ACHN (cell line): ENCODE data around the gene MSANTD2.

Experiments used
- DNase-seq: peaks from one replicate; pipeline ENCODE4 v3.0.0-alpha.2; 2015
- in situ Hi-C: cut with HindIII; loops from 2 replicates; pipeline ENCODE4 v1.10.0; 2017; ENCODE audit warnings: low sequenced_read_pairs, low pct_ligation_motif_present, low pct_unique_long_range_greater_than_20kb

MSANTD2 gene

DNA sequence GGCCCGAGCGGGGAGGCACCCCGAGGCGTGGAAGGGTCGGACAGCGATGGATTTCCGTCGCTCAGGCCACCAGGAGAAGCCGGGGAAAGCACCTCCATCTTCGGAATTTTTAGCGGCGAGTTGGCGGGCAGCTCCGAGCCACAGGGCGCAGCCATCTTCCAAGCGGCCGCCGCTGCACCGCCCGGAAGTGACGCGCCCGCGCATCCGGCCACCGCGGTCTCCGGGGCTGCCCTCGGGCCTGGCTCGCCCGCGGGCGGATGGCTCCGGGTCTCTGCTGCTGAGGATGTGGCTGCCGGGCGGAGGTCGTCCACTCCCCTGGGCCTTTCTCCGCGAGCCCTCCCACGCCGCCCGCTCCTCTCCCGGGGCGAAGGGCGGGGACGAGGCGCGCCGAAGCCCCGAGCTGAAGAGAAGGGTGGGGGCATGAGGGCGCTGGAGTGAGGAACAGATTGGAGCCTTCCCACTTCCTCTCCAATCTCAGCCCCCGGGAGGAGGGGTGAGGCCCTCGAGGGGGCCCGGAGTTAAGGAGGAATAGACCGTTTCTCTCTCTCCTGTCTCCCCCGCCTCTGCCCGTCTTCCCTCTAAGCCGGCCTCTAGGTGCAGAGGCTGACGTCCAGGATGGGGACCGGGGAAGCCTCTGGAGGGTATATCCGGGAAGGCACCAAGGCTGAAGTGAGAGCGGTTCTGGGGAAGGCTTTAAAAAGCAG lies at the start of gene MSANTD2:
MSANTD2 (minus strand) TSS at position 181 of the 704 bp plus-strand sequence; CDS start at position 155, 26 bp downstream.
- in situ Hi-C loops = no loop called here
- peak; percentile 81 for DNase-seq

DNA sequence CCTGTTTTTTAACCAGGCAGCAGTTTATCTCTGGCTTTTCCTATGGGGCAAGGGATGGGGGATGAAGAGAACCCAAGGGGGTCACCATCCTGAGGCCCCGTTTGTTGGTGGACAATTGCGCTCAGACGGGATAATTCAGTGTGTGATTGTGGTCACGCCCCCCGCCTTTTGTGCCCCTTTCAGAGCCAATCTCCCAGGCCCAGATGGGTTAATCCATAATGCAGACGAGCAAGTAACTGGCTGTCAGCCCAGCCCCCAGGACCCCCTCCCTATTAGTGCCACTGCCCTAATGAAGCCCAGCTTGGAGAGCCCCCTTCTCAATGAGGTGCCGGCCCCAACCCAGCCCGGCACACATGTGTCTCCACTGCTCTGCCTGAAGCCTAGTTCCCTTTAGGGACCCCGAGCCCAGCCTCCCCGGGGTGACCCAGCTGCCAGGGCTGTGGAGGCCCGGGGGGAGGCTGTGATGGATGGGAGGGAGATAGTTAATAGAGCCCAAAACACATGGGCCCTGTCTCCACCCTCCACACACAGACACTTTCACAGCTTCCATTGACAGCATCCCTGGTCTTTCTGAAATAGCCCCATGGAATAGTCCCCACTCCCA lies 46.0 kb upstream of the MSANTD2 start:
- in situ Hi-C loops = no loop called here
- no peak for DNase-seq

DNA sequence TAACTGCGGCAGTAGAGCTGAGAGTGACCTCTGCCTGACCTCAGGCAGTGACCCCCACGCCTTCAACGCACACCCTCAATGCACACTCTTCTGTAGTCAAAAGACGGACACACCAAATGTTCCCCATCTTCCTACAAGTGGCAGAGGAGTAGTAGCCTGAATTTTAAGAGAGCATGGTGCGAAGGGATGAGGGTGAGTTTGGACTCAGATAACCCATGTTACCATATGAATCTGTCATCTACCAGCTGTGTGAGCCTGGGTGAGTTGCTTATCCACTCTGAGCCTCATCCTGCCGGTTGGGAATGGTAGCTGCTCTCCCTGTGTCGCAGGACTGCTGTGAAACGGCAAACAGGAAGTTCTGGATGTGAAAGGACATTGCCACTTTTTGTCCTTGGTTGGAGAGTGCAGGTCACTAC lies 44.5 kb upstream of the MSANTD2 start:
- no peak for DNase-seq
- in situ Hi-C loops = no loop called here

DNA sequence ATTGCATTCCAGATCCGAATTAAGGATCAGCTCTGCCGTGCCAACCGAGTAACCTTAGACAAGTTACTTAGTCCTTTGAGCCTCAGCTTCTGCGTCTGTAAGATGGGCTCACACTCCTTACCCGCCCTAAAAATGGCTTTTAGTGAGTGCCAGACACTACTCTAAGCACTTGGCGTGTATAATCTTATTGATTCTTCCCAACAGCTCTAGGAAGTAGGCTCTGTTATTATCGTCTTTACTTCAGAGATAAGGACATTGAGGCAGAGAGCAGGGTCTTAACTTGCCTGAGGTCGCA lies 43.4 kb upstream of the MSANTD2 start:
- DNase-seq = no peak
- in situ Hi-C loops = no loop called here

DNA sequence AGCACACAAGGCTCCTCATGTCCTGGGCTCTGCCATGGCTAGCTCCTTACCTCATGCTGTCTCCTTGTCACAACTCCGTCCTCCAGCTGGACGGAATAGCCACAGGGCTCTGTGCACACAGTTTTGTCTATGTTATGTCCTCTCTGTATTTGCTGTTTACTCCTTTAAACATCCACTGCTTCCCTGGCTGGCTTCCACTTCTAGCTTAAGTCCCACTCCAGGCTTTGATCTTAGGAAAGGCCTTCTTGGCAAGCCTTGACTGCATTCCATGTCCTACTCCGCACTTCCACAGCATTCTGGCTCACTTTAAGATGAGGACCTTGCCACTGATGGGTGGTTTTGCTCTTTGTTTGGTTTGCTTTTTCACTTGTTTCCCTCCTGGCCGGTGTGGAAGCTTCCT lies 42.1 kb upstream of the MSANTD2 start:
- DNase-seq = no peak
- in situ Hi-C loops = no loop called here

DNA sequence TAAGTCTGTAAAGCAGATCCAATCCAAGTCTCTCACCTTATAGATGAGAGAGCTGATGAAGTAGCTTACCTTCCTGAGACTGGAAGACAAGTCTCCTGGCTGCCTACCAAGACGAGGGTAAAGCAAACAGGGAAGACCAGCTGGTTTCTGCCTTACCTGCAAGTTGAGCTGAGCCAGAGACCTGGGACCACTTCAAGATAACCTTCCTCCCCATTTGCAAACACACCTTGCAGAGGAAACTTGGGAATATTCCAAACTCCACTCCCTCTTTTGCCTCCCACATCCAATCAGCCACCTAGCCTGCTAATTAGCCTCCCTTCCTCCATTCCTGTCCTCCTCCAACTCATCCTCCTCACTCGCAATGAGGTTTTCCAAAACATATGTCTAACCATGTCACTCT lies 41.6 kb upstream of the MSANTD2 start:
- no peak for DNase-seq
- in situ Hi-C loops = no loop called here

DNA sequence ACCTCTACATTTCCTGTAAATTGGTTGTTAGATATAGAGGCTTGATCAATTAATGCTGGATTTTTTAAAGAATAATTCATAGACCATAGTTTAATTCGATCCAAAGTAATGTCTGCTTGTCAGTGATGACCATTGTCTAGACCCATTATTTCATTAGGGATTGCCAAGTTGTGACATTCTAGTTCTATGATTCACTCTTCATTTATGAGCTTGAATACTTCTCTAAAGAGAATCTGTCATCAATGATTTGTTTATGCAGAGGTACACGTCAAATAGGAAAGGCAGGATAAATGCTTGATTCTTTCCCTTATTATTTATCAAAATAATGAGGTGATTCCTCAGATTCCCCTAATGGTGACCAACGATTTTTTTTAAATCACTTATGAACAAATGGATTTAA lies 41.0 kb upstream of the MSANTD2 start:
- in situ Hi-C loops = no loop called here
- DNase-seq = no peak

DNA sequence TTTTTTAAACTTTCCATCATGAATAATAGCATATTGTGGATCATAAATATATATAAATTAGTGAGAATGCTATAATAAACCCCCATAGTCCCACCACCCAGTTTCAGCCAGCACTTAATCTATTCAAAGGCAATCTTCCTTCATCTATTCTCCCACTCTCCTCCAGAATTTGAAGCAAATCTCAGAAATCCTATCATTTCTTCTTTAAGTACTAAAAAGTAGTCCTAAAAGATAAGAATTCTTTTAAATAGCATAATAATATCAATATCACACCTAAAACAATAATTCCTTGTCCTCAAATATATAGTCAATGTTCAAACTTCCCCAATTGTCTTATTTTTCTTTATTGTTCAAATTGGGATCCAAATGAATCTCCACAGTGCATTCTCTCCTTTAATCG lies 40.5 kb upstream of the MSANTD2 start:
- in situ Hi-C loops = no loop called here
- no peak for DNase-seq

DNA sequence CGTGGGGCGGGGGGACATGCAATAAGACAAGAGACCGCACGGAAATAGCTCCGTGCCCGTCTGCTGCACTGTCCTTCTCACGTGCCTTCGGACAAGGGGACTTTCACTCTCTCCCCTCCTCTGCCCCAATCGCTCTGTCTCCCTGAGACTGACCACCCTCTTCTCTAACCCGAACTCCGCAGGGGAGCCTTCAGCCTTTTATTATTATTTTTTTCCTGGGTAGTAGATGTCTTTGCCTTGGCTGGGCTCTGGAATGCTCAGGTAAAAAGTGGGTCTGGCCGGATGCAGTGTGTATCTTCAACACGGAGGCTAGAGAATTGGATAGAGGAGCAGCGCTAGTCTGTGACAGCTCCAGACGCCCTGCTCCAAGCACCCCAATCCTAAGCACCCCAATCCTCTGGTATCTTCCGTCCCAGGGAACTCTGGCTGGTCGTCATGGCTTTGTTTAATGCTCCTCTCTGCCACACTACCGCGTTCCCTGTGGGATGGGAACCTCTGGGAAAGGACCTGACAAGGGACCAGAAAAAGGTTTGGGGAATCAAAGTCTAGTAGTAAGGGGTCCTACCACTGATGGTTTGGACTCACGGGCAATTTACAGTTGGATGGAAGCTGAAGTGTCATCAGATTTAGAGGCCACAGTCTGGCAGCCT lies 39.9 kb upstream of the MSANTD2 start:
- in situ Hi-C loops = no loop called here
- DNase-seq = no peak

DNA sequence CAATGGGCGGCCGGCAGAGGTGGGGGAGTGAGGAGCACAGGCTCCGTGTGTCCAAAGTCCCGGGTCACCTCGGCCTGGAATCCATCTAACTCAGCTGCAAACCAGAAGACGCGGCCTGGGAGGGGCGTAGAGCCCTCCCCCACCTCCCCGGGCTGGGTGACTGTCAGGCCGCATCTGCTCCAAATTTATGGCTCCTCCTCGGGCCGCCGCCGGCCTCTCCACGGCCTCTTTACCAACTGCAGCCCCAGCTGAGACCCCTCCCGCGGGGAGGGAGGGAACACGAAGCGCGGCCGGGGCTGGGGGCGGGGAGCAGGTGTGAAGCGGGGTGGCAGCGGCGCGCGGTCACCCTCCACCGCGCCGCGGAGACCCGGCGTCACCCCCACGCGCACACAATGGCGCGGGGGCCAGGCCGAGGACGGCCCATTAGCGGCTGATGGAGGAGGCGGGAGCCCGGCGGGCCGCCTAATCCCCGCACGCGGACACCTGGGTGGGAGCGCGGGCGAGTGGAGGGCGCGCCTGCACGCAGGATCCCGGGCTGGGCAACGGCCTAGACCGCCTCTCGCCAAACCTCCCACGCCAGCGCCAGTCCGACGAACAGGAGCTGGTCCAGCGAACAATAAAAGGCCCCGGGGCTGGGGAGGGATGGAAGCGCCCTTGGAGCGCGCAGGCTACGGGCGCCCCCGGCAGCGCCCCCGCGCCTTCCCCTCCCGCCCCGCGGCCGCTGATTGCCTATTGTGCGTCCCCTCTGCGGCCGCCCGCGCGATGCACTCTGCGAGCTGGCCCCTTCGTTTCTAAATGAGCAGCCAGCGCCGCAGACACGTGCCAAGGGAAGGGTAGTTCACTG lies 39.1 kb upstream of the MSANTD2 start:
- no peak for DNase-seq
- in situ Hi-C loops = no loop called here

DNA sequence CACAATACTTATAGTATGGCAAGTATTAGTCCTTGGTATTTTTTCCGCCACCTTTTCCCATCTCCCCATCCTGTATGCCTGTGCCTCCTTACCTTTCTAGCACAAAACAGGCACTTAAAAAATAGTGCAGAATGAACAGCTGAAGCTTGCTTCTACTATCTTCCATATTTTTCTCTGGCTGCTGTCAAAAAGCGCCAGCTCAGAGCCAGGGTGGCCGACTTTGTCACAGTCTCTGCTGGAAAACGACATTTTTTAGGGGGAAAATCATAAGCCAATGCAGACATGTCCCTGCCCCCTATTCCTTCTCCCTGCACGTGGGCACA lies 38.6 kb upstream of the MSANTD2 start:
- DNase-seq = no peak
- in situ Hi-C loops = no loop called here

DNA sequence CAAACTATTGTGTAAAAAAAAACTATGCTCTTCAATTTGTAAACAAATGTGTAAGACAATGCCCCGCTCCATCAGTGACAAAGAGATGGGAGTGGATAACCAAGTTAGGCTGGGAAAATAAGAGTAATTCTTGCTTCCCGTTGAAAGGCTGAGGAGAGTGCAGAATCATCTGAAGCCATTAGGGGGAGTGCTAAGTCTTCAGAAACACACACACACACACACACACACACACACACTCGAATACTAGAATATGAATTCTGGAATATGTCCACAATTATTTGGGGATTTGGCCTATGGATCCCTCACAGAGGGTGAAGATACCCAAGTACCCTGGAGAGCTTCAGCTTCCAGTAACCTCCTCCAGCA lies 37.3 kb upstream of the MSANTD2 start:
- DNase-seq = peak; percentile 79
- in situ Hi-C loops = no loop called here

DNA sequence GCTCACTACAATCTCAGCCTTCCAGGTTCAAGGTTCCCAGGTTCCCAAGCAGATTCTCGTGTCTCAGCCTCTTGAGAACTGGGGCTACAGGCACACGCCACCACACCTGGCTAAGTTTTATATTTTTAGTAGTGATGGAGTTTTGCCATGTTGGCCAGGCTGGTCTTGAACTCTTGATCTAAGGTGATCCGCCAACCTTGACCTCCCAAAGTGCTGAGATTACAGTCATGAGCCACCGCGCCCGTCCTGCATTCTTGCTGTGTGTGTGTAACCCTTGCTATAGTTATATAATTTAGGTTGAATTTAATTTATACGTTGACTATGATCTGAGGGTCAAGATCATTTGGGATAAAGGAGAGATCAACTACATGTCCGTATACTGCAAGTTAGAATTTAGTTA lies 35.7 kb upstream of the MSANTD2 start:
- no peak for DNase-seq
- in situ Hi-C loops = no loop called here

DNA sequence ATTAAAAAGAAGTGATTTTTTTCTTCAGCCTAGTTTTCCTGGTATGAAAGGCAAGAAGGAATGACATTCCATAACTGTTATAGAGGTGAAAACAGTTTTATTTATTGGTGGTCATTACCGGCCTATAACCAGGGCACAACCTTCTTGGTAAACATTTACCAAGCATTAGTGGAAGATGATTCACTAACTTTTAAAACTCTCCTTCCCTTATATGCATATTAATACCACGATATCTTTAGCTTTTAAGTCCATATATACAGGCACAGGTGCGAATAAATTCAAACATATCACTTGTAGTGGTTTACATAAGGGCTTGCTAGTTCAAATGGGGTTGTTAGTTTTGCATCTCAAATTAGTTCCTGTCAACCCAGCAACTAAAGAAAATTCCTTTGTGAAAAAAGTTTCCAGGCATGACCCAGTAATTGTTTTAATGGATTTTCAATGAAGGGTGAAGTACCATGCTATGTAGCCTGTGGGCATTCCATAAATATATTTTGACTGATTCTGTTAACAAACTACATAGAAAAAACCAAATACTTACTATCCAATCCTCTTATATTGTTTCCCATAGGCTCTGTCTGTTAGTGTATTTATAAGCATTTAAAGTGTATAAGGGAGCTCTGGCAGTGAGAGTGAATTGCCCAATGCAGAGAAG lies 34.4 kb upstream of the MSANTD2 start:
- in situ Hi-C loops = no loop called here
- DNase-seq = peak; percentile 2

DNA sequence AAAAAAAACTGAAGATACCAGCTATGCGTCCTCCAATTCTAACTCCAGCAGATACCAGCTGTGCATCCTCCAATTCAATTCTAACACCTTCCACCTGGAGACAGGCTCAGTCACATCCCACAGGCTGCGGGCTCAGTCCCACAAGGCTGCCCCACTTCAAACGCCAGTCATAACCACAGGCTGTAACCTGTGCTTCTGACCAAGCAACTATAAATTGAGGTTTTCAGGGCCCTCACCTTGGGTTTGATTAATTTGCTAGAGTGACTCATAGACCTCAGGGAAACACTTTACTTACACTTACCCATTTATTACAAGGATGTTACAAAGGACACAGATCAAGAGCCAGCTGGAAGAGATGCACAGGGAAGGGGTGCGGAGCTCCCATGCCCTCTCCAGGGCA lies 32.4 kb upstream of the MSANTD2 start:
- no peak for DNase-seq
- in situ Hi-C loops = no loop called here

DNA sequence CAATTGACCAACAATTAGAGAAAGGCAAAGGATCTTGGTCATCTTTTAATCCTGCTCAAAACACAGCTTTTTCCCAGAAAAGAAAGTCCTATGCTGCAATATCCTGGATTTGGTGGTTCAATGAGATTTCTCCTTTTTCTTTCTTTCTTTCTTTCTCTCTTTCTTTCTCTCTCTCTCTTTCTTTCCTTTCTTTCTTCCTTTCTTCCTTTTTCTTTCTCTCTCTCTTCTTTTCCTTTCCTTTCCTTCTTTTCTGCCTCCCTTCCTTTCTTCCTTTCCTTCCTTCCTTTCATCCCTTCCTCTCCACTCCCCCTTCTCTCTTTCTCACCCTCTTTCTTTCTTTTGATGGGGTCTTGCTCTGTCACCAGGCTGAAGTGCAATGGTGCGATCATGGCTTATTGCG lies 31.7 kb upstream of the MSANTD2 start:
- no peak for DNase-seq
- in situ Hi-C loops = no loop called here

DNA sequence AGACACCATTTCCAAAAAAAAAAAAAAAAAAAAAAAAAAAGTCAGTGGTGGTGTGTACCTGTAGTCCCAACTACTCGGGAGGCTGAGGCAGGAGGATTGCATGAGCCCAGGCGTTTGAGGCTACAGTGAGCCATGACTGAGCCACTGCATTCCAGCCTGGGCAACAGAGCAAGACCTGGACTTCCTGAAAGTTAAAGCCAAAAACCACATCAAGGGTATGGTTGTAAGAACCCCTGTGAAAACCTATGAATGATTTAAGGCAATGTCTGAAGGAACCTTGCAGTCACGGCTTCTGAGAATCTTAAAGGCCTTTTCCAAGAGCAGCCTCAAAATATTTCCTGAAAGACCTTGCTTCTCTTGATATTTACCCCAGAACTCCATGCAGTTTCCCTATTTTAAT lies 30.5 kb upstream of the MSANTD2 start:
- DNase-seq = peak; percentile 10
- in situ Hi-C loops = no loop called here

DNA sequence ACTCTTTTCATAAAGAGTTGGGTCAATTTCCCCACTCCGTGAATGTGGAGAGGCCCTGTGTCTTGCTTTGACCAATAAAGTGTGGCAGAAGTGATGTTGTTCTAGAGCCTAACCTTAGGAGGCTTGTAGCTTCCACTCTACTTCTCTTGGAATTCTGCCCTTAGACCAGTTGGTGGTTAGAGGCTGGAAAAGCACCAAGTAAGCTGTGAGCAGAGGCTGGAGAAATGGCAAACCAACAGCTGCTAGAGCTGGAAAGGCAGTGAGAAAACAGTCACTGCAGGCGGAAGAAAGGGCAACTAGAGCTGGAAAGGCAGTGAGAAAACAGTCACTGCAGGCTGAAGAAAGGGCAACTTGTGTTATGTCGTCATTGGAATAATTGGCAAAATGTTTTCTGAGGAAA lies 29.8 kb upstream of the MSANTD2 start:
- in situ Hi-C loops = no loop called here
- no peak for DNase-seq

DNA sequence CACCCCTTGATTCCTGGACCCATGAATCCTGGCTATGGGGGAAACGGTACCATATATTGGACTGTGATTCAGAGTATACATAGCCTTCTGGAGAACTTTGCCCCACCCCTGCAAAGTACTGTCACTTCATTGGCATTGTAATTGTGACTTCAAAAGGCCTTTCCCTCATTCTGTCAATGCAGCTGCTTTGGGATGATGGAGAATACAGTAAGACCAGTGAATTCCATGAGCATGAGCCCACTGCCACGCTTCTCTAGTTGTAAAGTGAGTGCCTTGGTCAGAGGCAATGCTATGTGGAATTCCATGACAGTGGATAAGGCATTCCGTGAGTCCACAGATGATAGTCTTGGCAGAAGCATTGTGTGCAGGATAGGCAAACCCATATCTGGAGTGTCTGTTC lies 25.7 kb upstream of the MSANTD2 start:
- in situ Hi-C loops = no loop called here
- DNase-seq = no peak
